ENCODE data around the gene CLEC2A. TPM values are rescaled to one million over a fixed set of nuclear protein-coding genes. Genes with fewer than 3 reads are reported as not detected.
A peak's percentile ranks its signal among the peaks of the same experiment; 100 is the strongest.

CLEC2A gene
- polyA plus RNA-seq, 2 of the 4 experiments (the other 2 are of a cell fraction) = not detected

- peaks cover 13% of the 10 kb centered on the region; the same call in 2 of the 3 replicates for H3K9me3 ChIP-seq
- ChIA-PET POLR2A (no interaction called here), CTCF (no interaction called here)
- 48% methylated on average over 7 of the region's 7 CpGs for WGBS (ENCODE audit: missing lambda C conversion rate)
- DNase-seq (ENCODE audit: low read depth in 1 of 2, low spot score in 1 of 2) = no peak
- no peak for TF ChIP-seq HOXB13 (CRISPR knock-in tag; IDR thresholded peaks at IDR 0.05; ENCODE audit: low read depth)
- TF ChIP-seq BCL3 (IDR thresholded peaks at IDR 0.05) = no peak
- no peak for TF ChIP-seq HDAC2 (IDR thresholded peaks at IDR 0.05)
- TF ChIP-seq CBX8 (IDR thresholded peaks at IDR 0.05) = no peak
- TF ChIP-seq GATA3 (IDR thresholded peaks at IDR 0.05; ENCODE audit: borderline replicate concordance) = no peak
- TF ChIP-seq MAX (IDR thresholded peaks at IDR 0.05) = no peak
- no peak for TF ChIP-seq SREBF2 (IDR thresholded peaks at IDR 0.05)
- TF ChIP-seq JUNB (IDR thresholded peaks at IDR 0.05) = no peak
- no peak for TF ChIP-seq ZC3H11A (IDR thresholded peaks at IDR 0.05)
- no peak for TF ChIP-seq BHLHE40 (IDR thresholded peaks at IDR 0.05; ENCODE audit: low read depth, low read length)
- TF ChIP-seq E2F6 (IDR thresholded peaks at IDR 0.05; ENCODE audit: borderline replicate concordance, low read depth) = no peak
- no peak for TF ChIP-seq NPAS2 (CRISPR knock-in tag; IDR thresholded peaks at IDR 0.05; ENCODE audit: borderline replicate concordance)
- no peak for TF ChIP-seq TP53 (CRISPR knock-in tag; IDR thresholded peaks at IDR 0.05)
- no peak for TF ChIP-seq ESRRA (IDR thresholded peaks at IDR 0.05; ENCODE audit: borderline replicate concordance, low read length)
- no peak for TF ChIP-seq HES2 (IDR thresholded peaks at IDR 0.05)
- TF ChIP-seq FOXS1 (CRISPR knock-in tag; IDR thresholded peaks at IDR 0.05) = no peak
- no peak for TF ChIP-seq RNF2 (IDR thresholded peaks at IDR 0.05; ENCODE audit: borderline replicate concordance, low read depth)
- ATAC-seq = no peak
- H3K4me3 ChIP-seq = no peak overlapping the region
- H3K27ac ChIP-seq = no peak overlapping the region
- no peaks in the 10 kb centered on the region for H3K4me1 ChIP-seq
- FAIRE-seq = no peak
- H3K4me2 ChIP-seq = no peak overlapping the region
Measured at GRCh38 chr12:9902539-9903228, 29.5 kb downstream of the CLEC2A start.

GRCh38 chr12:9900930-9901329 is 31.2 kb downstream of the CLEC2A start:
- ATAC-seq (no peak), DNase-seq (ENCODE audit: low read depth in 1 of 2, low spot score in 1 of 2) (no peak), FAIRE-seq (no peak)
- no peaks in the 10 kb centered on the region for H3K4me1 ChIP-seq
- CTCF ChIA-PET = no interaction called here
- WGBS (ENCODE audit: missing lambda C conversion rate) = 24% methylated on average over 2 of the region's 2 CpGs
- TF ChIP-seq PBX3 (IDR thresholded peaks at IDR 0.05) (no peak), MAFK (IDR thresholded peaks at IDR 0.05; ENCODE audit: partially characterized antibody) (peak; percentile 39), MYC (IDR thresholded peaks at IDR 0.05; ENCODE audit: borderline replicate concordance, low read length) (no peak), CEBPB (IDR thresholded peaks at IDR 0.05) (no peak)
- no peak overlapping the region for H3K4me2 ChIP-seq
- H3K9me3 ChIP-seq = peaks cover 13% of the 10 kb centered on the region; the same call in 2 of the 3 replicates
- H3K27ac ChIP-seq = no peak overlapping the region
- POLR2A ChIA-PET = no interaction called here
- H3K4me3 ChIP-seq = no peak overlapping the region

- TF ChIP-seq CEBPB (IDR thresholded peaks at IDR 0.05) (no peak), ESRRA (IDR thresholded peaks at IDR 0.05; ENCODE audit: borderline replicate concordance, low read length) (no peak), PHF8 (IDR thresholded peaks at IDR 0.05; ENCODE audit: borderline replicate concordance, low read depth) (no peak), RNF2 (IDR thresholded peaks at IDR 0.05; ENCODE audit: borderline replicate concordance, low read depth) (no peak), NR3C1 (IDR thresholded peaks at IDR 0.05) (no peak), KDM1A (IDR thresholded peaks at IDR 0.05; ENCODE audit: low read depth) (no peak), CBX8 (IDR thresholded peaks at IDR 0.05) (no peak), TFCP2L1 (CRISPR knock-in tag; IDR thresholded peaks at IDR 0.05) (no peak)
- H3K4me1 ChIP-seq = no peaks in the 10 kb centered on the region
- no peak for ATAC-seq
- no peak overlapping the region for H3K4me2 ChIP-seq
- H3K27ac ChIP-seq = no peak overlapping the region
- no peak for FAIRE-seq
- ChIA-PET POLR2A (no interaction called here), CTCF (no interaction called here)
- no peak for DNase-seq (ENCODE audit: low read depth in 1 of 2, low spot score in 1 of 2)
- no peak overlapping the region for H3K4me3 ChIP-seq
- WGBS (ENCODE audit: missing lambda C conversion rate) = 61% methylated on average over 2 of the region's 2 CpGs
- H3K9me3 ChIP-seq = peaks cover 13% of the 10 kb centered on the region; the same call in 2 of the 3 replicates
Measured at GRCh38 chr12:9899209-9899608, 33.0 kb downstream of the CLEC2A start.
